ENCODE measurements around the gene SND1.

Gene SND1

GRCh38 chr7:128042012-128042411 is 390.0 kb downstream of the SND1 start:
- DNase-seq (ENCODE audit: low read depth): no peak

- DNase-seq (ENCODE audit: low read depth): no peak
These were observed 392.1 kb downstream of the SND1 start for GRCh38 chr7:128044064-128044463.

GRCh38 chr7:128045158-128045557 is 393.2 kb downstream of the SND1 start:
- no peak for DNase-seq (ENCODE audit: low read depth)

- DNase-seq (ENCODE audit: low read depth): no peak
These were observed 393.8 kb downstream of the SND1 start for GRCh38 chr7:128045766-128046165.

- DNase-seq (ENCODE audit: low read depth): no peak
These were observed 400.4 kb downstream of the SND1 start for GRCh38 chr7:128052404-128052803.

GRCh38 chr7:128053023-128053422 is 401.0 kb downstream of the SND1 start:
- no peak for DNase-seq (ENCODE audit: low read depth)

GRCh38 chr7:128053991-128054390 is 402.0 kb downstream of the SND1 start:
- no peak for DNase-seq (ENCODE audit: low read depth)

- DNase-seq (ENCODE audit: low read depth): no peak
These were observed 402.5 kb downstream of the SND1 start for GRCh38 chr7:128054511-128054910.

- DNase-seq (ENCODE audit: low read depth): no peak
These were observed 403.6 kb downstream of the SND1 start for GRCh38 chr7:128055637-128056036.

GRCh38 chr7:128056901-128057300 is 404.9 kb downstream of the SND1 start:
- peak; percentile 83 for DNase-seq (ENCODE audit: low read depth)

- no peak for DNase-seq (ENCODE audit: low read depth)
These were observed 405.9 kb downstream of the SND1 start for GRCh38 chr7:128057909-128058308.

GRCh38 chr7:128059143-128059988 is 407.4 kb downstream of the SND1 start:
- no peak for DNase-seq (ENCODE audit: low read depth)

GRCh38 chr7:128060018-128060417 is 408.0 kb downstream of the SND1 start:
- no peak for DNase-seq (ENCODE audit: low read depth)

GRCh38 chr7:128063088-128063487 is 411.1 kb downstream of the SND1 start:
- DNase-seq (ENCODE audit: low read depth): no peak

- DNase-seq (ENCODE audit: low read depth): no peak
These were observed 413.9 kb downstream of the SND1 start for GRCh38 chr7:128065872-128066271.

GRCh38 chr7:128066395-128066794 is 414.4 kb downstream of the SND1 start:
- DNase-seq (ENCODE audit: low read depth): no peak

GRCh38 chr7:128066858-128067257 is 414.9 kb downstream of the SND1 start:
- no peak for DNase-seq (ENCODE audit: low read depth)

- no peak for DNase-seq (ENCODE audit: low read depth)
These were observed 416.0 kb downstream of the SND1 start for GRCh38 chr7:128067983-128068382.

- DNase-seq (ENCODE audit: low read depth): no peak
These were observed 416.8 kb downstream of the SND1 start for GRCh38 chr7:128068785-128069184.

GRCh38 chr7:128069373-128070364 is 417.7 kb downstream of the SND1 start:
- no peak for DNase-seq (ENCODE audit: low read depth)

- DNase-seq (ENCODE audit: low read depth): no peak
These were observed 419.4 kb downstream of the SND1 start for GRCh38 chr7:128071376-128071775.

- DNase-seq (ENCODE audit: low read depth): no peak
These were observed 419.8 kb downstream of the SND1 start for GRCh38 chr7:128071801-128072200.
